SJCRH30 (cell line): ENCODE results near the gene CACNA1C. TPM values are rescaled to one million over a fixed set of nuclear protein-coding genes. Genes with fewer than 3 reads are reported as not detected.

Experiments used
- DNase-seq, 2 experiments: peaks; one replicate each; pipeline ENCODE4 v3.0.0-alpha.2; 2015 to 2020
- H3K27ac ChIP-seq: fragments of 250-450 bp; sonication (Bioruptor Pico); 2 replicates; pipeline ENCODE4 v1.5.1; 2020; ENCODE audit warnings: mild to moderate bottlenecking, moderate library complexity
- H3K27me3 ChIP-seq: fragments of 250-450 bp; sonication (Bioruptor Pico); 2 replicates; pipeline ENCODE4 v1.5.1; 2020; ENCODE audit warnings: mild to moderate bottlenecking, moderate library complexity
- H3K36me3 ChIP-seq: fragments of 250-450 bp; sonication (Bioruptor Pico); 2 replicates; pipeline ENCODE4 v1.5.1; 2020; ENCODE audit warnings: mild to moderate bottlenecking, moderate library complexity
- H3K4me1 ChIP-seq: fragments of 250-450 bp; sonication (Bioruptor Pico); 2 replicates; pipeline ENCODE4 v1.5.1; 2020; ENCODE audit warnings: mild to moderate bottlenecking, moderate library complexity
- H3K4me3 ChIP-seq: fragments of 250-450 bp; sonication (Bioruptor Pico); 2 replicates; pipeline ENCODE4 v1.5.1; 2020; ENCODE audit warnings: mild to moderate bottlenecking, moderate library complexity
- H3K9me3 ChIP-seq: fragments of 250-450 bp; sonication (Bioruptor Pico); replicated peaks from 2 replicates; pipeline ENCODE4 v1.5.1; 2020; ENCODE audit warnings: mild to moderate bottlenecking, moderate library complexity
- total RNA-seq: library from RNA; depleted of rRNA; stranded (reverse); fragments of >200 nt; shearing (Covaris generic); gene quantifications from 2 replicates; pipeline ENCODE4 v1.2.3, GENCODE V29; 2014

The CACNA1C gene
- total RNA-seq, 1 experiment from 2014 or later: not detected

DNA sequence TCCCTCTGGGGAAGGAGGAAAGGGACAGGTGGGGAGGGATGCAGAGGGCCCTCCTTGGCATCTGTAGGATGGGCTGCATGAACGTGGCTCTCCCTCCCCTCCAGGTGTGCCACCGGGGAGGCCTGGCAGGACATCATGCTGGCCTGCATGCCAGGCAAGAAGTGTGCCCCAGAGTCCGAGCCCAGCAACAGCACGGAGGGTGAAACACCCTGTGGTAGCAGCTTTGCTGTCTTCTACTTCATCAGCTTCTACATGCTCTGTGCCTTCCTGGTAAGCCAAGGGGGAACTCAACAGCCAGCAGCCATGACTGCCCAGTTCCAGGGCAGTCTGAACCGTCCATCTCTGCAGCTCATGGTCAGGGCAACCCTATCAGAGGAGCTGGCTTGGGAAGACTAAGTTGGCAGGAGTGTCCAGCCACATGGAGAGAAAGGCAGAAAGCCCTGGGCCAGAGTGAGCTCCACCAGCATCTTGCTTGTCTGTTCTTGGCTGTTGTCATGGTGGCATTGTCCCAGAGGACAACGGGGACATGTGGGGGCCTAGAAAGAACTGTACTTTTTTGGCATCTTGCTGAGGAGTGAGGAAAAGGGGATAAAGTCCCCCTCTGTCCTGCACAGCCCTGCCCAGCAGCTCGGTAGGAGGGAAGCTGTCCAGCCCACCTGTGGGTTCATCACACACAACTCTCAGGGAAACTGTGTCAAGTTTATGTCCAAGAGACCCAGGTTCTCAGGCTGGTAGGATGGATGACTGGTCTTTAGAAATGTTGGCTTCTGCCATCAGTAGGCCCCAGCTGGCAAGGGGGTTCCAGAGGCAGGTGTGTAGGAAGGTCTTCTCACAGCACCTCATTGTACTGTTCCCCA is 612.2 kb downstream of the CACNA1C start:
- Histone ChIP-seq H3K36me3 (no peaks in the 10 kb centered on the region), H3K4me3 (no peak overlapping the region), H3K27ac (no peak overlapping the region), H3K4me1 (no peaks in the 10 kb centered on the region), H3K9me3 (no peaks in the 10 kb centered on the region), H3K27me3 (peaks cover 26% of the 10 kb centered on the region; the same call in 1 of the 2 replicates)
- no peak for DNase-seq

DNA sequence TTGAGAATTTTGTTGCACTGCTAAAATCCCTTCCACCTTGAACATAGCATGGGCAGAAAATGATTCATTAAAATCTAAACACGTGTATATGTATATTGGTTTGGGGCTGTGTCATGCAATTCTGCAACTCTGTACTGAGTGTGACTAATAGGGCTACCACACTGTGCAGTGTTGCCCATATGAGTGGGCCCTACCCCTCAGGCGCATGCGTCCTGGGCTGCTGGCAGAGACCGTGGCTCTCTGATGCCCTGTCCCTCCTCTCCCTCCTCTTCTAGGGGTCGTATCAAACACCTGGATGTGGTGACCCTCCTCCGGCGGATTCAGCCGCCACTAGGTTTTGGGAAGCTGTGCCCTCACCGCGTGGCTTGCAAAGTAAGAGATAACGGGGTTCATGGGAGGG is 613.6 kb downstream of the CACNA1C start:
- Histone ChIP-seq H3K36me3 (no peaks in the 10 kb centered on the region), H3K9me3 (no peaks in the 10 kb centered on the region), H3K27me3 (peaks cover 37% of the 10 kb centered on the region; the same call in 1 of the 2 replicates), H3K4me1 (no peaks in the 10 kb centered on the region), H3K27ac (no peak overlapping the region), H3K4me3 (no peak overlapping the region)
- no peak for DNase-seq

DNA sequence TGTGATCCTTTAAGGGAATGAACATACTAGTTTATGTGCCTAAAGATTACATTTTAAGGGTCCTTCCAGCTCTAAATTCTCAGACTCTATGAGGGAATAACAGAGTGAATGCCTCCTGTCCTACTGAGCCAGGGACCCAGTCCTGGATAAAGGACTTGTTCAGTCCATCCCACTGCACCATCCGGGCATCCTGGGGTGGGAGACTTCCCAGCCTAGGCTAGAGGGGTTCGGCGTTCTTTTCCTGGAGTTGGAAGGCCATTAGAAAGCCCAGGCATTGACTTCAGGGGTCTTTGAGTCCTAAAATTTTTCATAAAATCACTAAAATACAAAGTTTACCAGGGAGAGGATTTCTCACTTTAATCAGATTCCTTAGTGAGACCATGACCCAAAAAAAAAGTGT is 614.1 kb downstream of the CACNA1C start:
- DNase-seq: no peak
- no peaks in the 10 kb centered on the region for H3K36me3 ChIP-seq
- H3K9me3 ChIP-seq: no peaks in the 10 kb centered on the region
- H3K27ac ChIP-seq: no peak overlapping the region
- H3K4me3 ChIP-seq: no peak overlapping the region
- H3K4me1 ChIP-seq: no peaks in the 10 kb centered on the region
- H3K27me3 ChIP-seq: peaks cover 40% of the 10 kb centered on the region; the same call in 1 of the 2 replicates

DNA sequence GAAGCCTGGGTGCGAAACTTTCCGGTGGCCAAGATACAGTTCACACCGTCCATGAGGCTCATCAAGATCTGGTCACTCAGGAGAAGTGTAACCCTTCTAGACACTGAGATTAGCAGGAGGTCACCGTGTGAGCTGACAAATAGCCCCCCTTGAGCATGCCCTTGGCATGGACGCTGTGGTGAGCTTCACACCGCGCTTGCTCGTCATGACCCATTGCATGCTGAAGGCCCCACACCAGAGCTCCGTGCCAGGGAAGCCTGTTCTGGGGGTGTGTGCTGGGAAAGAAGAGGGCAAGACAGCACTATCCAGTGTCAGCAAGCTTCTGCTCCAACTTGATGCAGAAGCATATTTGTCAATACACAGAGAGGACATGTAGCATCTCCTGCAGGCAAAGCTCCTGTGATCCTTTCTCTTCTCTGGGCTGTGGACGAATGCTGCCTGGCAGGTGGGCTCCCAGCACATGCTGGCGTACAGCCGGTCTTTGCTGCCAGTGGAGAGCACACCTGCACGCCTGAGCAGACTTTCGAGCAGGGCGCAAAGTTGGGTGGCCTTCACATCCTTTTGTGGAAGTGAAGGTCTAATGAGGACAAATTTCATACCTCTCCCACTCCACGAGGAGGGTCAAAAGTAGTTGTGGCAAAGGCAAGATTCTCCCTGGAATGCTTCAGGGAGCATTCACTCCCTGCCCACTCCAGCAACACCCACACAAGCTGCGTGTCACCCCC is 615.1 kb downstream of the CACNA1C start:
- H3K36me3 ChIP-seq: no peaks in the 10 kb centered on the region
- no peaks in the 10 kb centered on the region for H3K9me3 ChIP-seq
- H3K4me1 ChIP-seq: no peaks in the 10 kb centered on the region
- H3K4me3 ChIP-seq: no peak overlapping the region
- DNase-seq: no peak
- no peak overlapping the region for H3K27ac ChIP-seq
- peaks cover 43% of the 10 kb centered on the region for H3K27me3 ChIP-seq

DNA sequence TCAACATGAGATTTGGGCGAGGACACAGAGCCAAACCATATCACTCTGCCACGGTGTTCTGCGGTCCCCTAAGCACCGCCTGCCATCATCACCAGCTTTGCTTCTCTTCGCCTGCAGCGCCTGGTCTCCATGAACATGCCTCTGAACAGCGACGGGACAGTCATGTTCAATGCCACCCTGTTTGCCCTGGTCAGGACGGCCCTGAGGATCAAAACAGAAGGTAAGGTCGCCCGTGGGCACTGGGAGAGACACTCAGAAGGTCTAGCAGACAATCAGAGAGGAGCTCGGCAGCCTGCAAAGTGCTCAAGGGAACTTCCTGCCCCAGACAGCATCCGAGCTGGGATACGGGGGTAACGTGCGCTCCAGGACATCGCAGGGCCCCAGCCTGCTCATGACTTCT is 616.0 kb downstream of the CACNA1C start:
- no peak overlapping the region for H3K27ac ChIP-seq
- H3K27me3 ChIP-seq: peaks cover 43% of the 10 kb centered on the region
- no peaks in the 10 kb centered on the region for H3K4me1 ChIP-seq
- no peak overlapping the region for H3K4me3 ChIP-seq
- H3K36me3 ChIP-seq: no peaks in the 10 kb centered on the region
- H3K9me3 ChIP-seq: no peaks in the 10 kb centered on the region
- no peak for DNase-seq

DNA sequence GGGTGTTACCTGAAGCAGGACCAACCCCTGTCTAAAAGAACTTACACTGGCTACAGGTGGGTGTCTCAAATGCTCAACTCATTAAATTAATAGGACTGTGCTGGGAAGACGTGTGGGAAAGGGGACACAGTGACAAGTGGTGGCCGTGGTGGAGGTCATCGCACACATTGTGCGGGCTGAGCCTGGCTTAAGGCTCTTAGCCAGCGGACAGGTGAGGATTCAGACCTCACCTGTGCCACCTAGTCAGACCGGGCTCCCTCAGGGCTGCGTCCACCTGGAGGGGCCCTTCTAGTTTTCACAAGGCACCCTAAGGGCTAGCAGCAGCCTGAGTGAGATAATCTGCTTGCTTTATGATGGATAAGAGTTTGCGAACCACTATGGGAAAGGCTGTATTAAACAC is 616.8 kb downstream of the CACNA1C start:
- H3K27me3 ChIP-seq: peaks cover 37% of the 10 kb centered on the region
- no peaks in the 10 kb centered on the region for H3K9me3 ChIP-seq
- no peaks in the 10 kb centered on the region for H3K36me3 ChIP-seq
- no peak overlapping the region for H3K27ac ChIP-seq
- no peak for DNase-seq
- no peak overlapping the region for H3K4me3 ChIP-seq
- no peaks in the 10 kb centered on the region for H3K4me1 ChIP-seq

DNA sequence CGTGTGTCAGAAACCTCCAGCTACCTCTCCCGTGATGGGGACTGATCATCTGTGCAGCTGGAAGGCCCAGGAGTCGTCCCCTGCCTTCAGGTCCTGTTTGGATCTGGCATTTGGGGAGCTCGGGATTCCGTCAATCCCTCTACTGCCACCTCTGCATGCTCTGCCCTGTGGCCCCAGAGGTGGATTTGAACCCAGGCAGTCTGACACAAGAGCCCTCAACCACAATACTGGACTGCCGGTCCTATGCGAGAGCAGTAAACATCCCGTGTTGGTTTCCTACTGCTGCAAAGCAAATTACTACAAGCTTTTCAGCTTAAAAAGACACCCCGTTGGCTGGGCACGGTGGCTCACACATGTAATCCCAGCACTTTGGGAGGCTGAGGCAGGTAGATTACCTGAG is 620.1 kb downstream of the CACNA1C start:
- H3K4me3 ChIP-seq: no peak overlapping the region
- no peaks in the 10 kb centered on the region for H3K36me3 ChIP-seq
- no peaks in the 10 kb centered on the region for H3K4me1 ChIP-seq
- peaks cover 40% of the 10 kb centered on the region for H3K27me3 ChIP-seq
- no peaks in the 10 kb centered on the region for H3K9me3 ChIP-seq
- H3K27ac ChIP-seq: no peak overlapping the region
- DNase-seq: no peak

DNA sequence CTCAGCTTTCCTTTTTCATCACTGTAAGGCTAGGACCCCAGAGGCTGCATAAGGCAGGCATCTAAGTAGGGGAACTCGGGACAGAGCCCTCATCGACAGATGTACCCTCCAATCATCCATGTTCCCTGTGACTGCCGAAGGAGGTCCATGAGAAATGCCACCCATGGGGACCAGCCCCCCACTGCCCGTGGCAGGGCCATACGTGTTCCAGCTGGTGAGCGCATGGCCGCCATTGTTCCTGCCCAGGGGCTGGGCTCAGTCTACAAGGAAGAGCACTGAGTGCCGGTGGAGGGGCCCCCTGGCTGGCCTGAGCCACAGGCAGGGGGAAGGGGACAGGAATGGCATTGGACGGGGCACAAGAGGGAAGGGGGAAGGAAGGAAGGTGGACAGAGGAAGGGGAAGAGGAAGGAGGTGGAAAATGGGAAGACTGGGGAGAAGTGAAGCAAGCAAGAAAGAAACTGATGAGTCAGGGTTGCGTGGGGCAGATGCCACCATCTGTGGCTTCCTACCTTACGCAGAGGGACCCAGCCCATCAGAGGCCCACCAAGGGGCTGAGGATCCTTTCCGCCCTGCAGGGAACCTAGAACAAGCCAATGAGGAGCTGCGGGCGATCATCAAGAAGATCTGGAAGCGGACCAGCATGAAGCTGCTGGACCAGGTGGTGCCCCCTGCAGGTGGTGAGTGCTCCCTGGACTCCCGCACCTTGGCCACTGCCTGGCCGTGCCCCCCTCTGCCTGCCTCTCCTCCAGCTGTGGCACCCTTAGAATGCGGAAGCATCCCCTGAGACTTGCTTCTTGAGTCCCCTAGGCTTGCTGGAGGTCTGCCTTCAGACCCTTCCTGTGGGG is 621.4 kb downstream of the CACNA1C start:
- Histone ChIP-seq H3K27me3 (peaks cover 50% of the 10 kb centered on the region), H3K36me3 (no peaks in the 10 kb centered on the region), H3K4me1 (no peaks in the 10 kb centered on the region), H3K4me3 (no peak overlapping the region), H3K9me3 (no peaks in the 10 kb centered on the region), H3K27ac (no peak overlapping the region)
- DNase-seq: no peak

DNA sequence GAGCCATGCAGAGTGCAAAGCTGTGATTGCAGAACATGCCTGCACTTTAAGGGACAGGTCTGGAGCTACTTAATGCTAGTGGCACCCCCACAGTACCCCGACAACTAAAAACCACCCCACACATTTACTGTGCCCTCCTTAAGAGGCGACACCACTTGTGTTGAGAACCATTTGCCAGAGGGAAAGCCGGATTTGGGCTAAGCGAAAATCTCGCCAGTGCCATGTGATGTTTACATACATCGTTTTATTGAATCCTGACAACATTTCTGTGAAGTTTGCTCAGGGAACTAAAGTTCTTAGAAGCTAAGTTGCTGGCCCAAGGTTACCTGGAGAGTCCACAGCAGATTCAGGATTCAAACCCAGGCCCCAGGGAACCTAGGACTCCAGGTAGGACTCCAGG is 623.0 kb downstream of the CACNA1C start:
- no peak overlapping the region for H3K4me3 ChIP-seq
- no peaks in the 10 kb centered on the region for H3K9me3 ChIP-seq
- peaks cover 48% of the 10 kb centered on the region for H3K27me3 ChIP-seq
- H3K4me1 ChIP-seq: no peaks in the 10 kb centered on the region
- no peak overlapping the region for H3K27ac ChIP-seq
- H3K36me3 ChIP-seq: no peaks in the 10 kb centered on the region
- DNase-seq: no peak

DNA sequence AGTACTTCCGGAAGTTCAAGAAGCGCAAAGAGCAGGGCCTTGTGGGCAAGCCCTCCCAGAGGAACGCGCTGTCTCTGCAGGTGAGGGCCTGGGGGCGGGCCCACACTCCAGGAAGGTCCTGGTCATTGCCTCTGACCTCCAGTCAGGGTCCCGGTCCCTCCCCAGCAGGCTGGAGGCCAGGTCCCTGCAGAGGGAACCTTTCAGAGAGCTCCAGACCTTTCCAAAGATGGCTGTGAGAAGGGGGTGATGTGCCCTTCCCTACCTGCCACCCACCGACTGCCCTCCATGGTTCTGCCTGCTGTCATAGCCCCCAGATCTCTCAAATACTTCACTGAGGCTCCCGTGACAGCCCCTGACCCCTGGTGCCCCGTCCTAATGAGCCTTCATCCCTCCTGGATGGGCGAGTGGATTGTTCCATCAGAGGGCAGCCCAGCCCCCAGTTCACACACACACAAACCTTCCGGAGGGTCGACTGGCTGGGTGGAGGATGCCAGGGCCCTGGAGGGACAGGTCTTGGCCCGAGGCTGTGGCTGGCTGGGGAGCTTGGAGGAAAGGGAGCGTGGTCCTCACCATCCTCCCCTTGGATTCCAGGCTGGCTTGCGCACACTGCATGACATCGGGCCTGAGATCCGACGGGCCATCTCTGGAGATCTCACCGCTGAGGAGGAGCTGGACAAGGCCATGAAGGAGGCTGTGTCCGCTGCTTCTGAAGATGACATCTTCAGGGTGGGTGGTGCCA is 624.5 kb downstream of the CACNA1C start:
- Histone ChIP-seq H3K36me3 (no peaks in the 10 kb centered on the region), H3K4me1 (no peaks in the 10 kb centered on the region), H3K9me3 (no peaks in the 10 kb centered on the region), H3K27me3 (peaks cover 37% of the 10 kb centered on the region), H3K27ac (no peak overlapping the region), H3K4me3 (no peak overlapping the region)
- no peak for DNase-seq

DNA sequence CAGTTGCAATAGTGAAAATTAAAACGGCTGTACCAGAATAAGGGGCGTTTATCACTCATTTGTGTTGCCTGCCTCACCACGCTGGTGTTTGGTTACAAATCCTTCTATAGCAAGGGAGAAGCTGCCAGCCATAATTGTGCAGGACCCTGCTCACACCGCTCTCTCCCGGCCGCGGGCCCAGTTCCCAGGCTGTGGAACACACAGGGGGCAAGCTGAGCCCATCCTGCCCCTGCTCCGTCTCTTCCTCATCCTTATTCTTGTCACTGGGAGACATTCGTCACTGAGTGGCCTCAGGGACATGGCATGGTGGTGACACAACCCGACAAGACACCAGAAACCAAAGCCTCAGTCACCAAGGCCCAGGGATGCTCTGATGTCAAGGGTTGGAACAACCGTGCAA is 625.6 kb downstream of the CACNA1C start:
- H3K36me3 ChIP-seq: no peaks in the 10 kb centered on the region
- DNase-seq: no peak
- H3K27ac ChIP-seq: no peak overlapping the region
- no peaks in the 10 kb centered on the region for H3K4me1 ChIP-seq
- H3K9me3 ChIP-seq: no peaks in the 10 kb centered on the region
- H3K4me3 ChIP-seq: no peak overlapping the region
- H3K27me3 ChIP-seq: peaks cover 32% of the 10 kb centered on the region

DNA sequence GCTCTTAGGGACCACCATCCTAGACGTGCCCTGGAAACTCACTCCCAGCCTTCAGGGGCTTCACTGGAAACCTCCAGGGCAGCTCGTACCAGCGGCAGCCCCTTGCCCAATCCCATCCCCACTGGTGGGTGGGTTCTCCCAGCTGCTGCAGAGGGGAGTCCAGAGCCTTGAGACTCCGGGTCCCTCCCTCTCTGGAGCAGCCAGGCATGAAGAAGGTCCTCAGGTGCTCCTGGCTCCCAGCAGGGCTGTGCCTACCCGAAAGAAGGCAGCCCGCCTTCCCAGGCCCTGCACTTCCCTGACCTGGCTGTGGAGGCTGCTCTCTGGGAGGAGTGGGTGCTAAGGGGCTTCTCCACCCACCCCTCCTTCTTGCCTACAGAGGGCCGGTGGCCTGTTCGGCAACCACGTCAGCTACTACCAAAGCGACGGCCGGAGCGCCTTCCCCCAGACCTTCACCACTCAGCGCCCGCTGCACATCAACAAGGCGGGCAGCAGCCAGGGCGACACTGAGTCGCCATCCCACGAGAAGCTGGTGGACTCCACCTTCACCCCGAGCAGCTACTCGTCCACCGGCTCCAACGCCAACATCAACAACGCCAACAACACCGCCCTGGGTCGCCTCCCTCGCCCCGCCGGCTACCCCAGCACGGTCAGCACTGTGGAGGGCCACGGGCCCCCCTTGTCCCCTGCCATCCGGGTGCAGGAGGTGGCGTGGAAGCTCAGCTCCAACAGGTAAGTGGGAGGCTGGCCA is 626.5 kb downstream of the CACNA1C start:
- Histone ChIP-seq H3K36me3 (no peaks in the 10 kb centered on the region), H3K27me3 (peaks cover 35% of the 10 kb centered on the region), H3K4me3 (no peak overlapping the region), H3K9me3 (no peaks in the 10 kb centered on the region), H3K27ac (no peak overlapping the region), H3K4me1 (no peaks in the 10 kb centered on the region)
- no peak for DNase-seq

DNA sequence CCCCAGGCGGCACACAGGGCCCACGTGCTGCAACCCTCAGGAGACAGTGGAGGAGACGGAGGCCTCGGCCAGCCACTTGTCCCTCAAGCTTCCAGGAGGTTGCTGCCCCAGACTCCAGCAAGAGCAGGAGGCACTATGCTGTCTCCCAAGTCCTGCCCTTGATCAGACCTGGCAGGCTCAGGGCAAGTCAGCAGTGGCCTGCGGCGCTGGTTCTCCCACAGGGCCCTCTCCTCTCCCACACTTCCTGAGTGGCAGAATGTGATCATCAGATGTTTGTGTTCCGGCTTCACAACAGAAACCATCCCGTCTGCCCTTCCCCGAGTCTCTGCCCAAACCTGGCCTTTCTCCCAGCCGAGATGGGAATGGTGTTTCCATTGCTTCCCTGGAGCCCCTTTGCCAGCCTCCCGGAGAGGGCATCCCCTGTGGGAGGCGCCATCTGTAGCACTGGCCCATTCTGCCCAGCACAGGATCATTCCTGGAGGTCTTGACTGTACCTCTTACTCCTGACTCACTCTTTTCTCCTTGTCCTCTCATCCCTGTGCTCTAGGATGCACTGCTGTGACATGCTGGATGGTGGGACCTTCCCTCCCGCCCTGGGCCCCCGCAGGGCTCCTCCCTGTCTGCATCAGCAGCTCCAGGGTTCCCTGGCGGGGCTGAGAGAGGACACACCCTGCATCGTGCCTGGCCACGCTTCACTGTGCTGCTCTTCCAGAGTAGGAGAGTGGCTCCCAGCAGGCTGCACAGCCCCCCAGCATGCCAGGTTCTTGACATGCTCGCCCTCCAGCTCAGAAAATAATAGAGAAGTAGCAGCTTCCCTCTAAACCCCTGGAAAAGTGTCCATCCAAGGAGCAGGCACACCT is 627.3 kb downstream of the CACNA1C start:
- Histone ChIP-seq H3K27ac (no peak overlapping the region), H3K27me3 (peaks cover 35% of the 10 kb centered on the region), H3K9me3 (no peaks in the 10 kb centered on the region), H3K4me3 (no peak overlapping the region), H3K4me1 (no peaks in the 10 kb centered on the region), H3K36me3 (no peaks in the 10 kb centered on the region)
- DNase-seq: no peak
